Neuron (in vitro differentiated cells): ENCODE measurements around the gene ELP1.

Source experiments
- H2AFZ ChIP-seq: one replicate; pipeline ENCODE4 v1.6.1; 2013; ENCODE audit warnings: low read depth, mild to moderate bottlenecking, inconsistent platforms, low read length, moderate library complexity
- H3K27me3 ChIP-seq: one replicate; pipeline ENCODE4 v1.6.1; 2013; ENCODE audit warnings: low read length; ENCODE audit not compliant: insufficient read depth
- H3K36me3 ChIP-seq: one replicate; pipeline ENCODE4 v1.6.1; 2013; ENCODE audit warnings: low read length; ENCODE audit not compliant: insufficient read depth
- H3K4me1 ChIP-seq: one replicate; pipeline ENCODE4 v1.6.1; 2013; ENCODE audit warnings: low read length; ENCODE audit not compliant: insufficient read depth
- H3K4me3 ChIP-seq: 2 replicates; pipeline ENCODE4 v1.5.1; 2013; ENCODE audit warnings: mild to moderate bottlenecking, low read length, moderate library complexity
- H3K9me3 ChIP-seq: one replicate; pipeline ENCODE4 v1.6.1; 2013; ENCODE audit warnings: low read length

The ELP1 gene

GRCh38 chr9:108835831-108836230 is 98.1 kb downstream of the ELP1 start:
- Histone ChIP-seq H3K4me1 (no peaks in the 10 kb centered on the region), H3K36me3 (no peaks in the 10 kb centered on the region), H3K9me3 (no peaks in the 10 kb centered on the region), H3K27me3 (no peaks in the 10 kb centered on the region), H3K4me3 (no peak overlapping the region), H2AFZ (no peak overlapping the region)

GRCh38 chr9:108834959-108835665 is 98.8 kb downstream of the ELP1 start:
- Histone ChIP-seq H3K36me3 (no peaks in the 10 kb centered on the region), H3K27me3 (no peaks in the 10 kb centered on the region), H3K4me1 (no peaks in the 10 kb centered on the region), H3K4me3 (no peak overlapping the region), H3K9me3 (no peaks in the 10 kb centered on the region), H2AFZ (no peak overlapping the region)

- no peak overlapping the region for H2AFZ ChIP-seq
- H3K4me1 ChIP-seq: no peaks in the 10 kb centered on the region
- no peaks in the 10 kb centered on the region for H3K36me3 ChIP-seq
- H3K4me3 ChIP-seq: no peak overlapping the region
- H3K9me3 ChIP-seq: no peaks in the 10 kb centered on the region
- H3K27me3 ChIP-seq: no peaks in the 10 kb centered on the region
These were observed 101.8 kb downstream of the ELP1 start for GRCh38 chr9:108832179-108832500.

- H3K4me1 ChIP-seq: no peaks in the 10 kb centered on the region
These were observed 102.3 kb downstream of the ELP1 start for GRCh38 chr9:108831496-108832178.

GRCh38 chr9:108830272-108830671 is 103.7 kb downstream of the ELP1 start:
- Histone ChIP-seq H3K36me3 (no peaks in the 10 kb centered on the region), H2AFZ (no peak overlapping the region), H3K4me3 (no peak overlapping the region), H3K4me1 (no peaks in the 10 kb centered on the region), H3K27me3 (no peaks in the 10 kb centered on the region), H3K9me3 (no peaks in the 10 kb centered on the region)

More at GRCh38 chr9:108831496-108832178, 102.3 kb downstream of the ELP1 start:
- Histone ChIP-seq H2AFZ (no peak overlapping the region), H3K27me3 (no peaks in the 10 kb centered on the region), H3K36me3 (no peaks in the 10 kb centered on the region), H3K9me3 (no peaks in the 10 kb centered on the region), H3K4me3 (no peak overlapping the region)

- Histone ChIP-seq H3K9me3 (no peaks in the 10 kb centered on the region), H3K4me1 (no peaks in the 10 kb centered on the region), H3K36me3 (no peaks in the 10 kb centered on the region), H2AFZ (no peak overlapping the region), H3K4me3 (no peak overlapping the region), H3K27me3 (no peaks in the 10 kb centered on the region)
These were observed 110.1 kb downstream of the ELP1 start for GRCh38 chr9:108823829-108824228.
